NB4 (cell line): ENCODE results near the gene CBX1.

Experiments
- MAX ChIP-seq: IDR thresholded peaks from 2 replicates; pipeline ENCODE4 v1.6.1; 2011; ENCODE audit warnings: low read depth, low read length
- MYC ChIP-seq: IDR thresholded peaks from 2 replicates; pipeline ENCODE4 v1.6.1; 2011; ENCODE audit warnings: low read depth, low read length
- POLR2A ChIP-seq: IDR thresholded peaks from 2 replicates; pipeline ENCODE4 v1.6.1; 2011; ENCODE audit warnings: mild to moderate bottlenecking; ENCODE audit not compliant: insufficient read length; ENCODE audit errors: extremely low read depth
- TF ChIP-seq, protein P1 (sequence below): IDR thresholded peaks from one replicate; pipeline ENCODE4 v1.5.1; 2012; ENCODE audit warnings: low read depth, low read length

GRCh38 chr17:48036693-48037035, 64.6 kb downstream of the CBX1 start:
- TF ChIP-seq POLR2A = no peak
- TF ChIP-seq, protein P1, sequence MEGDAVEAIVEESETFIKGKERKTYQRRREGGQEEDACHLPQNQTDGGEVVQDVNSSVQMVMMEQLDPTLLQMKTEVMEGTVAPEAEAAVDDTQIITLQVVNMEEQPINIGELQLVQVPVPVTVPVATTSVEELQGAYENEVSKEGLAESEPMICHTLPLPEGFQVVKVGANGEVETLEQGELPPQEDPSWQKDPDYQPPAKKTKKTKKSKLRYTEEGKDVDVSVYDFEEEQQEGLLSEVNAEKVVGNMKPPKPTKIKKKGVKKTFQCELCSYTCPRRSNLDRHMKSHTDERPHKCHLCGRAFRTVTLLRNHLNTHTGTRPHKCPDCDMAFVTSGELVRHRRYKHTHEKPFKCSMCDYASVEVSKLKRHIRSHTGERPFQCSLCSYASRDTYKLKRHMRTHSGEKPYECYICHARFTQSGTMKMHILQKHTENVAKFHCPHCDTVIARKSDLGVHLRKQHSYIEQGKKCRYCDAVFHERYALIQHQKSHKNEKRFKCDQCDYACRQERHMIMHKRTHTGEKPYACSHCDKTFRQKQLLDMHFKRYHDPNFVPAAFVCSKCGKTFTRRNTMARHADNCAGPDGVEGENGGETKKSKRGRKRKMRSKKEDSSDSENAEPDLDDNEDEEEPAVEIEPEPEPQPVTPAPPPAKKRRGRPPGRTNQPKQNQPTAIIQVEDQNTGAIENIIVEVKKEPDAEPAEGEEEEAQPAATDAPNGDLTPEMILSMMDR = no peak
- TF ChIP-seq MAX = no peak
- no peak for TF ChIP-seq MYC
